NCI-H2227 treated with DMSO at 0.1 percent for 48 hours (cell line): ENCODE results near the gene DIPK1C.

Experiments used
- DNase-seq: peaks from one replicate; lab custom pipeline; 2025; lab: John Stamatoyannopoulos, UW

The DIPK1C gene

GRCh38 chr18:74388227-74388626 lies 68.9 kb downstream of the DIPK1C start:
- no peak for DNase-seq

GRCh38 chr18:74387383-74387782 lies 69.7 kb downstream of the DIPK1C start:
- DNase-seq, result no peak
